HCEC 1CT (cell line): Measurements from ENCODE around the gene KCNQ1.
A peak's percentile ranks its signal among the peaks of the same experiment; 100 is the strongest.

Source experiments
- DNase-seq: peaks from one replicate; pipeline ENCODE4 v3.0.0-alpha.2; 2017

KCNQ1 gene

GRCh38 chr11:2882396-2883110 lies 437.7 kb downstream of the KCNQ1 start:
- DNase-seq = no peak

GRCh38 chr11:2883640-2883978 lies 438.8 kb downstream of the KCNQ1 start:
- DNase-seq = no peak

GRCh38 chr11:2883979-2884815 lies 439.4 kb downstream of the KCNQ1 start:
- DNase-seq = no peak

- no peak for DNase-seq
These were observed 440.3 kb downstream of the KCNQ1 start for GRCh38 chr11:2885017-2885677.

GRCh38 chr11:2885678-2886081 lies 440.9 kb downstream of the KCNQ1 start, which contains the start of gene CDKN1C:
CDKN1C (minus strand) TSS chr11:2885775; CDS start chr11:2885456, 319 bp downstream.
- peak; percentile 59 for DNase-seq

GRCh38 chr11:2886191-2886894 lies 441.5 kb downstream of the KCNQ1 start:
- no peak for DNase-seq

GRCh38 chr11:2886936-2887335 lies 442.1 kb downstream of the KCNQ1 start:
- DNase-seq = no peak

GRCh38 chr11:2887515-2888195 lies 442.8 kb downstream of the KCNQ1 start:
- DNase-seq = no peak

- peak; percentile 66 for DNase-seq
These were observed 443.6 kb downstream of the KCNQ1 start for GRCh38 chr11:2888266-2888968.

GRCh38 chr11:2889362-2890273 lies 444.8 kb downstream of the KCNQ1 start:
- DNase-seq = no peak

- DNase-seq = peak; percentile 23
These were observed 445.9 kb downstream of the KCNQ1 start for GRCh38 chr11:2890466-2891294.

- DNase-seq = peak; percentile 22
These were observed 446.8 kb downstream of the KCNQ1 start for GRCh38 chr11:2891326-2892214.

GRCh38 chr11:2892215-2892966 lies 447.6 kb downstream of the KCNQ1 start:
- DNase-seq = peak; percentile 59

GRCh38 chr11:2892967-2893528 lies 448.2 kb downstream of the KCNQ1 start:
- no peak for DNase-seq

- DNase-seq = no peak
These were observed 449.1 kb downstream of the KCNQ1 start for GRCh38 chr11:2893935-2894334.

GRCh38 chr11:2896047-2896446 lies 451.2 kb downstream of the KCNQ1 start:
- DNase-seq = no peak

- DNase-seq = no peak
These were observed 452.2 kb downstream of the KCNQ1 start for GRCh38 chr11:2897048-2897447.
